ENCODE results near the gene KRT85.
"Not testable (repeated sequence)": the region's sequence is repeated elsewhere in the genome, so short reads cannot be mapped to it uniquely, and the experiment has no call there.

Gene KRT85

DNA sequence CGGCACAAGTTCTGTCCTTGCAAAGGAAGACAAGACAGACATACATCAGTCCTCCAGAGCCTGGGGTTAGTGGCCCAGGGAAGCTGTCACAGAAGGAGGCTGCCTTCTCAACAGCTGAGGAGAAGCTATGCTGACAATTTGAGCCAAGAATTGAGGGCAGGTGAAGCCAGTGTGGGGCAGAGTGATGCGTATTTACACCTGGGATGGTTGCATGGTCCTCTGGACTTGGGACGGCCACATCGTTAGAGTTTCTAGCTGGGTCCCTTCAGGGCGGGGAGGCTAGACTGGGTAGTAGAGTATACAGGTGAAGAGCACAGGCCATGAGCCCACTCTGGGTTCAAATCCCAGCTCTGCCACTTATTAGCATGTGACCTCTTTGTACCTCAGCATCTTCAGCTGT, 16.5 kb downstream of the KRT85 start:
- DNase-seq (ENCODE audit: low read depth in 2 of 3, low spot score in 1 of 3), result no peak

DNA sequence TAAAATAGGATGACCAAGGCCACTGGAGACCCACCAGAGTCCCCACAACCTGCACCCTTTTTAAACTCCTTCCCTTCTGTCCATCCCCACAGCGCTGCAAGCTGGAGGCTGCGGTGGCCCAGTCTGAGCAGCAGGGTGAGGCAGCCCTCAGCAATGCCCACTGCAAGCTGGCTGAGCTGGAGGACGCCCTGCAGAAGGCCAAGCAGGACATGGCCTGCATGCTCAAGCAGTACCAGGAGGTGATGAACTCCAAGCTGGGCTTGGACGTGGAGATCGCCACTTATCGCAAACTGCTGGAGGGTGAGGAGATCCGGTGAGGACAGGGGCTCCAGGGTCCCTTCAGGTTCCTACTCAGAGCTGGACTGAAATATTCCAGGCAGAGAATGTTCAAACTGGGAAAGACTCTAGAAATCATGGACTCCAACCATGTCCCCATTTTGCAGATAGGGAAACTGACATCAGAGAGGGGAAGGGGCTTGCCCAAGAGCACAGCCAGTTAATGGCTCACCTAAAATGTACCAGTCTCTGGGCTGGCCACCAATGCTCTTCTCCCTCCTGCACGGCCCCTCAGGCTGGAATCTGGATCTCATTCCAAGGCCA, 17.2 kb downstream of the KRT85 start:
- DNase-seq (ENCODE audit: low read depth in 2 of 3, low spot score in 1 of 3), result no peak

DNA sequence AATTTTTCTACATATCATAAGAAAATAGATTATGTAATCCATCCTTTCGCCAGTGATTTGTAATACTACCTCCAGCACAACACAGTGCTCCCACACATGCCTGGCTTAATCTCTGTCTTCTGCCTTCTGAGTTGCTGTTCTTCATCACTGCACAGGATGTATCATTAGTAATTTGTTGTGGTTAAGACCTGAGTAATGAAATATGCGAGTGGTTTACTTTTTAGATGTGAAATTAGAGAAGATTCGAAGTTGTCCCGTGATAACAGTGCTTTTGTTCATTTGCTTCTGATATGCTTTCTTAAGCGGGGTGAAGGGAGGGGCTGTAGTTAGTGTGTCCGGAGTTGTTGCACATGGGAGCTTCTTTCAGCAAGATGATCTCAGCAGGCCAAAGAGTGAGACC, 18.1 kb downstream of the KRT85 start:
- no peak for DNase-seq (ENCODE audit: low read depth in 2 of 3, low spot score in 1 of 3)

DNA sequence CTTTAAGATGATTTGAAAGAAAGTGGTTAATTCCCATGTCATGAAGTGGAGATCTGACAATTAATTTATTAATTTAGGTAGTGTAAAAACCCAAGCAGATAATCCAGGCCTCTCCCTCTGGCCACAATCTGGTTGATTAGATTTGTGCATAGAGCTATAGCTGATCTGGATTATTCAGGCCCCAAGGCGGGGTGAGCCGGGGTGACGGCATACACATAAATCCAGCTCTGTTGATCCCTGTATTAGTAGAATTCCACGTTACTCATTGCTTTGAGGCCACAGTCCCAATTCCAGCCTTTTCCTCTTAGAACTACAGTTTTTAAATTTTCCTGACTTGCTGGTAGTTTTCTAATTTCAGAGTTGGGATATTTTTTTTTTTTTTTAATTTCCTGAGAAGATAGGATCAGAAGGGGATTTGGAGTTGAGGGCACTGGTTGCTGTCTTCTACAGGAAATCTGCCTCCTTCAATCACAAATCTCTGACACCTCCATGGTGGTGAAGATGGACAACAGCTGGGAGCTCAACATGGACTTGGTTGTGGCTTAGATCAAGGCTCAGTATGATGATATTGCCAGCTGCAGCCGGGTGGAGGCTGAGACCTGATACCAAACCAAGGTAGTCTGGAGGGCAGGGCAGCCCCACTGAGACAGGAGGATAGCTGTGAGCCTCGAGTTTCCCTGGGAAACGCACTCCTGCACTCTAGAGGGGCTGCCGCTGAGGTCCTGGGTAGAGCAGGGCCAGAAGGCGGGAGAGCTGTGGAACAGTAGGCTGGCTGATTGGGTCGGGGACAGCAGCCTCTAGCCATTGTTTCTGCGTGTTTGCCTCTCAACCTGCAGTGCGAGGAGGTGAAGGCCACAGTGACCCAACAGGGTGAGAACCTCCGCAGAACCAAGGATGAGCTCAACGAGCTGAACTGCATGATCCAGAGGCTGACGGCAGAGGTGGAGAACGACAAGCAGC, 19.4 kb downstream of the KRT85 start:
- no peak for DNase-seq (ENCODE audit: low read depth in 2 of 3, low spot score in 1 of 3)

- no peak for DNase-seq (ENCODE audit: low read depth in 2 of 3, low spot score in 1 of 3)
These were observed 20.3 kb downstream of the KRT85 start for GRCh38 chr12:52347016-52347415.

GRCh38 chr12:52346593-52346992, 20.7 kb downstream of the KRT85 start:
- no peak for DNase-seq (ENCODE audit: low read depth in 2 of 3, low spot score in 1 of 3)

- DNase-seq (ENCODE audit: low read depth in 2 of 3, low spot score in 1 of 3), result not testable (repeated sequence)
These were observed 22.2 kb downstream of the KRT85 start for GRCh38 chr12:52345041-52345440.

DNA sequence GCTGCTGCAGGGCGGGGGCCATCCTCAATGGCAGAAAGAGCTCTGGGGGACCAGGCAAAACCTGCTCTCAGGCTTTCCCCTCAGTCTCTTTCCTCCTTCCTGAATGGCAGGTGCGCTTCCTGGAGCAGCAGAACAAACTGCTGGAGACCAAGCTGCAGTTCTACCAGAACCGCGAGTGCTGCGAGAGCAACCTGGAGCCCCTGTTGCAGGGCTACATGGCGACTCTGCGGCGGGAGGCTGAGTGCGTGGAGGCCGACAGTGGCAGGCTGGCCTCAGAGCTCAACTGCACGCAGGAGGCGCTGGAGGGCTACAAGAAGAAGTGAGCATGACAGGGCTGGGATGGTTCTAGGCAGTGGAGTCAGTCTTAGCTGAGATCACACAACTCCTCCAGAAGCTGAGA, 23.2 kb downstream of the KRT85 start:
- DNase-seq (ENCODE audit: low read depth in 2 of 3, low spot score in 1 of 3), result no peak

DNA sequence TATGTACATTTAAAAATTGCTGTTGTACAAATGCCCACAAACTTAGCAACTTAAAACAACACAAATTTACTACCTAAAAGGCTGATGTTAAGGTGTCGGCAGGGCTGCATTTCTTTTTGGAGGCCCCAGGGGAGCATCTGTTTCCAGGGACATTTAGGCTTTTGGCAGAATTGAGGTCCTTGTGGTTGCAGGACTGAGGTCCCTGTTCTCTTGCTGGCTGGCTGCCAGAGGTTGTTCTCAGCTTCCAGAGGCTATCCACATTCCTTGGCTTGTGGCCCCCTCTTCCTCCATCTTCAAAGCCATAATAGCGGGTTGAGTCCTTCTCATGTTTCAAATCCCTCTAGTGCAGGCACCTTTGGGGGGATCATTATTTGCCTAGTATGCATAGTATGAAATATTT, 23.7 kb downstream of the KRT85 start:
- DNase-seq (ENCODE audit: low read depth in 2 of 3, low spot score in 1 of 3), result no peak

- DNase-seq (ENCODE audit: low read depth in 2 of 3, low spot score in 1 of 3), result no peak
These were observed 24.3 kb downstream of the KRT85 start for GRCh38 chr12:52342781-52343490.

- no peak for DNase-seq (ENCODE audit: low read depth in 2 of 3, low spot score in 1 of 3)
These were observed 26.2 kb downstream of the KRT85 start for GRCh38 chr12:52341066-52341580.

DNA sequence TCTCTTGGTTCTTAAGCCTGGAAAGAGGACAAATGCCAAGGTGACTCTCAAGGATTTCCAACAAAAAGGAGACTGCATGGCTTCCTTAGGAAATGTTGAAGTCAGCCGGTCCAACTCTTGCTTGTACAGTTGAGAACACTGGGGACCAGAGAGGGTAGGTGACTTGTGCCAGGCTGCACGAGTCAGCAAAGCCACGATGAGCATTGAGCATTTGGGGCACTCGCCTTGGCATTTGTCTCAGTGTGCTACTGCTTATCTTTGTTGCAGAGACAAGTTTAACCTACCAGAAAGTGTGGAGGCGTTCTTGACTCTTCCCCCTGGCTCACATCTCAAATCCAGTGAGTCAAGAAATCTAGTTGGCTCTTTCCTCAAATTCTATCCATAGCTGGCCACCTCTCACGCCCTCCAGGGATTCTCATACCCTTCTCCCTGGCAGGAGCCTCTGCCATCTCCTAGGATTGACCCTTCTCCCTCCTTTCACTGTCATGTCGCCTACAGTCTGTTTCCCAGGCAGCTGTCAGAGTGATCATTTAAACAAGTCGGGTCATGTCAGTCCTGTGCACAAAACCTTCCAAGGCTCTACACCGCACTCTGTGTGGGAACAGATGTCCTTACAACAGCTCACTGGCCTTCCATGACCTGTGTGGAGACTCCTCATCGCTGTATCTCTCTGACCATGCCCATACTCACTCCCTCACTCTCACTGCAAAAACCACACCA, 28.9 kb downstream of the KRT85 start:
- DNase-seq (ENCODE audit: low read depth in 2 of 3, low spot score in 1 of 3), result no peak

DNA sequence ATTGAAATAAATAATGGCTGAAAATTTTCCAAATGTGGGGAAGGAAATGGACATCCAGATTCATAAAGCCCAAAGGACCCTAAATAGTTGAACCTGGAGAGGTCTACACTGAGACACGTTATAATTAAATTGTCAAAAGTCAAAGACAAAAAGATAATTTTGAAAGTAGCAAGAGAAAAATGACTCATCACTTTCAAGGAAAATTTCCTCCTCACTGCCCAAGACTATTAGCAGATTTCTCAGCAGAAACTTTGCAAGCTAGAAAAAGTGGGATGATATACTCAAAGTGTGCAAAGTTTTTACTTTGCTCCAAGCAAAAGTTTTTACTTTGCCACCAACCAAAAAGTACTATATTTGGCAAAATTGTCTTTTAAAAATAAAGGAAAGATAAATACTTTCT, 30.2 kb downstream of the KRT85 start:
- no peak for DNase-seq (ENCODE audit: low read depth in 2 of 3, low spot score in 1 of 3)

- DNase-seq (ENCODE audit: low read depth in 2 of 3, low spot score in 1 of 3), result no peak
These were observed 30.6 kb downstream of the KRT85 start for GRCh38 chr12:52336641-52337040.

DNA sequence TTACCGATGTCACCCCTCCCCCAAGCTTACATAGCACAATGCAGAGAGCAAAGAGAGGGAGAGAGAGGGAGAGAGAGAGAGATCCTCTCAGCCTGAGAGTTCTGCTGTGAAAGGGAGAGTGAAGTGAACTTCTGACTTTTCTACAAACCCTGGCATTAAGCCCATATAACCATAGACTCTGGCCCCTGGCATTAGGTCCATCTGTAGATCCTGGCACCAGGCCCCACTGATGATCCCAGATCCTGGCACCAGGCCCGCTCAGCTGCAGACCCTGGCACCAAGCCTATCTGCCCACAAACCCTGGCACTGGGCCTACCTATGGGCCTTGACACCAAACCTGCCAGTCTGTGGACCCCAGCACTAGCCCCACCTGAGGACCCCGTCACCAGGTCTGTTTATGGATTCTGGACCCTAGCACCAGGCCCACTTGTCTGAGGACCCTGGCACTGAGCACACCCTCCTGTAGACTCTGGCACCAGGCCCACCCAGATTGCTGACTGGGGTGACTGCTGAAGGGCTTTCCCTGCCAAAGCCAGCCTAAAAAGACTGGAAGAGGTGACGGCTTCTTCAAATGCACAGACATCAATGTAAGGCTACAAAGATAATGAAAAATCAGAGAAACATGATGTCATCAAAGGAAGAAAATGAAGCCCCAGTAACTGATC, 31.6 kb downstream of the KRT85 start:
- no peak for DNase-seq (ENCODE audit: low read depth in 2 of 3, low spot score in 1 of 3)

- DNase-seq (ENCODE audit: low read depth in 2 of 3, low spot score in 1 of 3), result no peak
These were observed 33.1 kb downstream of the KRT85 start for GRCh38 chr12:52334185-52334584.

- no peak for DNase-seq (ENCODE audit: low read depth in 2 of 3, low spot score in 1 of 3)
These were observed 34.0 kb downstream of the KRT85 start for GRCh38 chr12:52333321-52333720.

DNA sequence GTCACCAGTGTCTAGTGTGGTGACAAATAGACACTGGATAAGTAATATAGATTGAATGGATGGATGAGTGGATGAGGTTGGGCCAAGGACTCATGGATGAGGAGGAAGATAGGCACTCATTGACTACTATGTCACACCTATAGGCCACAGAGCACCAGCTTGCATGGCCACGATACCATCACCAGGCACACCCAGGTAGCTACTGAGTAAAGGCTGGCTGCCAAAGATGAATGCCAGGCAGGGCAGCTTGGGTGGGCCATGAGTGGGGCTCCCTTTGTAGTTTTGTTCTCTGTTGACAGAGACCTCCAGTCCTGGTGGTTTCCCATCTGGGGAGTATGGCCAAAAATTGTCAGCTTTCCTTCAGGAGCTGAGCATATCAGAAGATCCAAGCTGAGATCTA, 34.9 kb downstream of the KRT85 start:
- DNase-seq (ENCODE audit: low read depth in 2 of 3, low spot score in 1 of 3), result no peak

- no peak for DNase-seq (ENCODE audit: low read depth in 2 of 3, low spot score in 1 of 3)
These were observed 35.4 kb downstream of the KRT85 start for GRCh38 chr12:52331833-52332232.

DNA sequence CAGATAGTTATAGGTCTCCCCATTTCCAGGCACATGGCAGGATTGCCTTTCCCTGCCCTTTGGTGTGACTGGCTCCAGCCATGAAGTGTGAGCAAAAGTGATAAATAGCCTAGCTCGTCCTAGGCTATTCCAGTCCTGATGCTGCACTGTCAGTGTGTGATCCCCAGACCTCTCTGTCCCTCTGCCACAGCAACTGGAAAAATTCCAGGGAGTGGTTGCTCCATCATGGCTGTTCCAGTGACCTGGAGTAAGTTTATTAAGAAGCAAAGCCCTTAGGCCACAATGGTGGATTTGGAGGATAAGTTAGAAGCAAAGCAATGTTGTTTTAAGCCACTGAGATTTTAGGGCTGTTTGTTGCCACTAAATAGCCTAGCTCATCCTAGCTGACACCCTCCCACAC, 36.2 kb downstream of the KRT85 start:
- DNase-seq (ENCODE audit: low read depth in 2 of 3, low spot score in 1 of 3), result no peak

All from stimulated activated CD4-positive, alpha-beta T cell treated with anti-CD3 and anti-CD28 coated beads, Interleukin-12 subunit alpha, Interleukin-12 subunit beta, amount 100 ng/mL, for 48 hours (primary cell).